ENCODE measurements around the gene FXYD1.
"Not testable (repeated sequence)": the region's sequence is repeated elsewhere in the genome, so short reads cannot be mapped to it uniquely, and the experiment has no call there.

DNA sequence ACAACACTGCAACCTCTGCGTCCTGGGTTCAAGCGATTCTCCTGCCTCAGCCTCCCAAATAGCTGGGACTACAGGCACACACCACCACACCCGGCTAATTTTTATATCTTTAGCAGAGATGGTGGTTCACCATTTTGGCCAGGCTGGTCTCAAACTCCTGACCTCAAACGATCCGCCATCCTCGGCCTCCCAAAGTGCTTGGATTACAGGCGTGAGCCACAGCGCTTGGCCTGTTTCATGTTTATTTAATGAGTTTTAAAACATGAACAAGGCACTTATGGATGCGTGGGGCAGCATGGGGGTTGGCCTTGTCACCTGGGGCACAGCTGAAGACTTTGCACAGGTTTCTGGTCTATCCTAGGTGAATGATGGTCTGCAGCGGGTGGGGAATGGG is 14.5 kb downstream of the FXYD1 start:
- TF ChIP-seq, protein P1, sequence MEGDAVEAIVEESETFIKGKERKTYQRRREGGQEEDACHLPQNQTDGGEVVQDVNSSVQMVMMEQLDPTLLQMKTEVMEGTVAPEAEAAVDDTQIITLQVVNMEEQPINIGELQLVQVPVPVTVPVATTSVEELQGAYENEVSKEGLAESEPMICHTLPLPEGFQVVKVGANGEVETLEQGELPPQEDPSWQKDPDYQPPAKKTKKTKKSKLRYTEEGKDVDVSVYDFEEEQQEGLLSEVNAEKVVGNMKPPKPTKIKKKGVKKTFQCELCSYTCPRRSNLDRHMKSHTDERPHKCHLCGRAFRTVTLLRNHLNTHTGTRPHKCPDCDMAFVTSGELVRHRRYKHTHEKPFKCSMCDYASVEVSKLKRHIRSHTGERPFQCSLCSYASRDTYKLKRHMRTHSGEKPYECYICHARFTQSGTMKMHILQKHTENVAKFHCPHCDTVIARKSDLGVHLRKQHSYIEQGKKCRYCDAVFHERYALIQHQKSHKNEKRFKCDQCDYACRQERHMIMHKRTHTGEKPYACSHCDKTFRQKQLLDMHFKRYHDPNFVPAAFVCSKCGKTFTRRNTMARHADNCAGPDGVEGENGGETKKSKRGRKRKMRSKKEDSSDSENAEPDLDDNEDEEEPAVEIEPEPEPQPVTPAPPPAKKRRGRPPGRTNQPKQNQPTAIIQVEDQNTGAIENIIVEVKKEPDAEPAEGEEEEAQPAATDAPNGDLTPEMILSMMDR (conservative IDR thresholded peaks at IDR 0.05; ENCODE audit: low read length) = not testable (repeated sequence)
- TF ChIP-seq EZH2phosphoT487 (IDR thresholded peaks at IDR 0.05; ENCODE audit: borderline replicate concordance) = not testable (repeated sequence)
